Measurements from ENCODE around the gene LRRC10B. TPM values are rescaled to one million over a fixed set of nuclear protein-coding genes. Genes with fewer than 3 reads are reported as not detected.

The LRRC10B gene
- total RNA-seq, 1 experiment from 2014 or later = 0.39 TPM

DNA sequence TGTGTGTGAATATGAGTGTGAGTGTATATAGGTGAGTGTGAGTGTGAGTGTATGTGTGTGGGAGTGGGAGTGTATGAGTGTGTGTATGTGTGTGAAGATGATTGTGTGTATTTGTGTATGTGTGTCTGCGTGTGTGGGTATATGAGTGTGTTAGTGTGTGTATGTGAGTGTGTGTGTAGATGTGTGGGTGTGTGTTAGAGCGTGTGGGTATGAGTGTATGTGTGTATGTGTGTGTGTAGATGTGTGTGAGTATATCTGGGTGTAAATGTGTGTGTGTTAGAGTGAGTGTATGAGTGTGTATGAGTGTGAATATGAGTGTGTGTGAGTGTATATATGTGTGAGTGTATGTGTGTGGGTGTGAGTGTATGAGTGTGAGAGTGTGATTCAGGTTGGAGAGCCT, 11.1 kb upstream of the LRRC10B start:
- H3K4me2 ChIP-seq (ENCODE audit: insufficient read depth, insufficient read length, low read length) = no peak overlapping the region
- H3K23ac ChIP-seq (ENCODE audit: insufficient read length, low read depth, low read length) = no peak overlapping the region
- H3K23me2 ChIP-seq (ENCODE audit: insufficient read length, low read depth, low read length, poor library complexity, severe bottlenecking) = no peaks in the 10 kb centered on the region
- H4K20me1 ChIP-seq (ENCODE audit: control insufficient read depth, insufficient read depth, insufficient read length) = no peaks in the 10 kb centered on the region
- no peak overlapping the region for H3K9ac ChIP-seq (ENCODE audit: extremely low read depth, insufficient read length, low read length)
- no peak overlapping the region for H2BK5ac ChIP-seq (ENCODE audit: insufficient read length, low read length)
- no peak overlapping the region for H3K27ac ChIP-seq (ENCODE audit: insufficient read length, low read depth, low read length)
- no peak overlapping the region for H3K18ac ChIP-seq (ENCODE audit: insufficient read length, low read depth, low read length)
- H4K8ac ChIP-seq (replicated peaks; ENCODE audit: insufficient read length, low read depth, low read length) = no peak overlapping the region
- H4K91ac ChIP-seq (ENCODE audit: insufficient read length, low read depth, low read length) = no peak overlapping the region
- no peaks in the 10 kb centered on the region for H3K79me1 ChIP-seq (ENCODE audit: insufficient read depth, low read depth, low read length, poor library complexity, severe bottlenecking)
- no peak overlapping the region for H3K4me3 Mint-ChIP-seq
- DNase-seq = no peak
- H3K27me3 ChIP-seq (ENCODE audit: insufficient read depth, low read length) = no peaks in the 10 kb centered on the region
- H2AK5ac ChIP-seq (ENCODE audit: insufficient read length, low read length) = no peak overlapping the region
- no peak overlapping the region for H3K4ac ChIP-seq (ENCODE audit: low read depth, low read length)
- no peak overlapping the region for H3K14ac ChIP-seq (ENCODE audit: insufficient read depth, low read length)
- peaks cover 34% of the 10 kb centered on the region for H3K27me3 Mint-ChIP-seq (ENCODE audit: low read depth)
- no peak overlapping the region for H3K56ac ChIP-seq (ENCODE audit: insufficient read length, low read depth, low read length)
- no peak overlapping the region for H2BK120ac ChIP-seq (ENCODE audit: low read depth, low read length, poor library complexity, severe bottlenecking)
- H2AFZ ChIP-seq (ENCODE audit: low read length) = no peak overlapping the region
- no peak overlapping the region for H3K27ac Mint-ChIP-seq
- 0 out of 2 replicates have a peak, but pooled peaks cover 2% of the 10 kb centered on the region for H3K4me1 ChIP-seq (ENCODE audit: insufficient read depth, low read length)
- no peaks in the 10 kb centered on the region; a peak in 1 of 7 replicates for H3K36me3 Mint-ChIP-seq (ENCODE audit: insufficient read depth in 1 of 3, low read depth in 3 of 3)
- H2BK12ac ChIP-seq (ENCODE audit: insufficient read length, low read depth, low read length) = no peak overlapping the region
- no peak overlapping the region for H2BK15ac ChIP-seq (ENCODE audit: low read depth, low read length)
- 80% methylated on average over 2 of the region's 2 CpGs for WGBS (ENCODE audit: extremely low coverage, insufficient read length, low lambda C conversion rate)
- no peaks in the 10 kb centered on the region for H3K79me2 ChIP-seq (ENCODE audit: insufficient read depth, low read length)
- TF ChIP-seq, protein P1, sequence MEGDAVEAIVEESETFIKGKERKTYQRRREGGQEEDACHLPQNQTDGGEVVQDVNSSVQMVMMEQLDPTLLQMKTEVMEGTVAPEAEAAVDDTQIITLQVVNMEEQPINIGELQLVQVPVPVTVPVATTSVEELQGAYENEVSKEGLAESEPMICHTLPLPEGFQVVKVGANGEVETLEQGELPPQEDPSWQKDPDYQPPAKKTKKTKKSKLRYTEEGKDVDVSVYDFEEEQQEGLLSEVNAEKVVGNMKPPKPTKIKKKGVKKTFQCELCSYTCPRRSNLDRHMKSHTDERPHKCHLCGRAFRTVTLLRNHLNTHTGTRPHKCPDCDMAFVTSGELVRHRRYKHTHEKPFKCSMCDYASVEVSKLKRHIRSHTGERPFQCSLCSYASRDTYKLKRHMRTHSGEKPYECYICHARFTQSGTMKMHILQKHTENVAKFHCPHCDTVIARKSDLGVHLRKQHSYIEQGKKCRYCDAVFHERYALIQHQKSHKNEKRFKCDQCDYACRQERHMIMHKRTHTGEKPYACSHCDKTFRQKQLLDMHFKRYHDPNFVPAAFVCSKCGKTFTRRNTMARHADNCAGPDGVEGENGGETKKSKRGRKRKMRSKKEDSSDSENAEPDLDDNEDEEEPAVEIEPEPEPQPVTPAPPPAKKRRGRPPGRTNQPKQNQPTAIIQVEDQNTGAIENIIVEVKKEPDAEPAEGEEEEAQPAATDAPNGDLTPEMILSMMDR (conservative IDR thresholded peaks at IDR 0.05) = no peak
- H3K9me3 Mint-ChIP-seq = no peaks in the 10 kb centered on the region
- no peak overlapping the region for H3T11ph ChIP-seq (ENCODE audit: low read length)
- no peaks in the 10 kb centered on the region for H3K9me3 ChIP-seq (ENCODE audit: control insufficient read depth, low read depth, low read length)
- no peak overlapping the region for H4K5ac ChIP-seq (ENCODE audit: insufficient read length, low read depth, low read length)
- H3K4me1 Mint-ChIP-seq = peaks cover 15 to 31% of the 10 kb centered on the region in 2 experiments
- no peak overlapping the region for H2BK20ac ChIP-seq (ENCODE audit: low read depth, low read length, poor library complexity, severe bottlenecking)
